K562 (cell line): ENCODE data around the gene SLC26A8.

Experiments
- BHLHE40 ChIP-seq: IDR thresholded peaks from 2 replicates; pipeline ENCODE4 v1.6.1; 2011; ENCODE audit warnings: low read length, improper control_type of control experiment
- MYNN ChIP-seq, 2 experiments: sonication (generic); formaldehyde crosslinking in 1 of 2; IDR thresholded peaks; 2 replicates each; pipeline versions ENCODE4 v1.5.0 to v1.6.1; 2016 to 2020; ENCODE audit warnings: antibody characterized with exemption in 1 of 2, missing genetic modification reagents in 1 of 2
- SOX6 ChIP-seq: fragments of 450-650 bp; IDR thresholded peaks from 2 replicates; pipeline ENCODE4 v1.6.1; 2014; ENCODE audit warnings: mild to moderate bottlenecking

DNA sequence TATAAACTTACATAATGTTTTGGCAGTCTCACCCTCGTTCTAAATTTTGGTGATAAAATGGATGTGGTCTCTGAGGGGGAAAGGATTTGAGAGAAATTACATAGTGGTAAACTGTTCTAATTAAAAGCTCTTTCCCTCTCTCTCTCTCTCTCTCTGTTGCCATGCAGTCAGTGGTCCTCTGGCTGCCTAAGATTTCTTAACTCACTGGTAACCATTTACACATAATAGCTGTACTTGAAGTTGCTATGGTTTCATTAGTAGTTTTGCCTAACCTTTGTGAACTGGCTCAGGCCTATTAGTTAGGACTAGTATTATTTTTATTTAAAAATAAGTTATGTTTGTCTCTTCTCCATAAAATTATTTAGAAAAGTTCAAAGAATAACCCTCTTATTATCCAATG is 45.1 kb upstream of the SLC26A8 start:
- no peak for TF ChIP-seq SOX6
- TF ChIP-seq BHLHE40, result no peak
- TF ChIP-seq MYNN (IDR thresholded peaks at IDR 0.05), result no peak
- TF ChIP-seq MYNN (CRISPR knock-in tag; IDR thresholded peaks at IDR 0.05), result no peak
